Heart left ventricle (tissue), 16 donors: ENCODE measurements around the gene PTPRN2. TPM values are rescaled to one million over a fixed set of nuclear protein-coding genes. Genes with fewer than 3 reads are reported as not detected.

Source experiments
- ATAC-seq, 4 donors: fragments of 200-7000 bp; cut with Tn5 transposase; one replicate each; pipeline ENCODE4 v1.9.1; 2020 to 2022; ENCODE audit warnings: moderate library complexity in 4 of 4, mild to moderate bottlenecking in 3 of 4, moderate number of reproducible peaks in 1 of 4
- DNase-seq, 5 donors: peaks; one replicate each; pipeline ENCODE4 v3.0.0-alpha.2; 2020
- H3K27ac ChIP-seq, 12 donors: fragments of 200-600 bp; sonication (generic) in 4 of 12; one replicate each; pipeline versions ENCODE4 v1.5.0 to v1.8.0; 2016 to 2022; ENCODE audit warnings: mild to moderate bottlenecking in 2 of 12
- H3K27me3 ChIP-seq, 9 donors: fragments of 200-600 bp; sonication (generic) in 2 of 9; one replicate each; pipeline versions ENCODE4 v1.5.1 to v1.8.0; 2016 to 2022; ENCODE audit warnings: mild to moderate bottlenecking in 3 of 9
- H3K36me3 ChIP-seq, 9 donors: fragments of 200-600 bp; sonication (generic) in 2 of 9; one replicate each; pipeline versions ENCODE4 v1.5.0 to v1.8.0; 2018 to 2022; ENCODE audit warnings: mild to moderate bottlenecking in 2 of 9
- H3K4me1 ChIP-seq, 12 donors: fragments of 200-600 bp; sonication (generic) in 4 of 12; one replicate each; pipeline versions ENCODE4 v1.5.0 to v1.8.0; 2016 to 2022; ENCODE audit warnings: mild to moderate bottlenecking in 3 of 12
- H3K4me3 ChIP-seq, 12 donors: fragments of 200-600 bp; sonication (generic) in 4 of 12; one replicate each; pipeline versions ENCODE4 v1.5.0 to v1.8.0; 2017 to 2022; ENCODE audit warnings: mild to moderate bottlenecking in 9 of 12, moderate library complexity in 4 of 12
- H3K9me3 ChIP-seq, 12 donors: fragments of 200-600 bp; sonication (generic) in 4 of 12; one replicate each; pipeline versions ENCODE4 v1.5.0 to v1.8.0; 2016 to 2022; ENCODE audit warnings: mild to moderate bottlenecking in 1 of 12
- CTCF ChIP-seq, 12 donors: fragments of 200-600 bp; sonication (generic) in 4 of 12; IDR thresholded peaks; one replicate each; pipeline versions ENCODE4 v1.5.0 to v1.8.0; 2018 to 2022; ENCODE audit warnings: antibody characterized with exemption in 12 of 12, mild to moderate bottlenecking in 5 of 12
- POLR2A ChIP-seq, 2 donors: fragments of 450-650 bp; IDR thresholded peaks; one replicate each; pipeline ENCODE4 v1.6.1; 2017; ENCODE audit warnings: antibody characterized with exemption in 2 of 2, mild to moderate bottlenecking in 2 of 2, moderate library complexity in 2 of 2
- WGBS, 4 donors: extraction: QIAGEN DNeasy Blood & Tissue Kit in 2 of 4; methylation state at CpG; one replicate each; pipeline versions ENCODE4 v1.1.5 to v1.1.7; 2013 to 2018; 5-methylcytosine and 5-hydroxymethylcytosine counted together
- intact Hi-C, 10 donors: fragments of 100-400 bp; cut with DNase I; formaldehyde crosslinking; loops; one replicate each; pipeline versions ENCODE4 v1.11.1 to v1.14.2; 2022
- polyA plus RNA-seq, 2 donors: library from polyadenylated mRNA; stranded (reverse); fragments of 200-250 nt; gene quantifications; one replicate each; pipeline ENCODE4 v1.2.3, GENCODE V29; 2013
- total RNA-seq, 9 donors: library from RNA; depleted of rRNA in 2 of 9; stranded (reverse); fragments of >200 nt in 2 of 9; fragmentation: NEBNext Ultra II Directional in 3 of 9; extraction: Animal tissue kit (Norgen Biotek cat#: 25700) in 3 of 9; gene quantifications; one replicate each; pipeline versions ENCODE4 v1.1.0 to v1.2.4, GENCODE V29; 2016 to 2023
- donor health status: ischemic (EF 13 %, LVEDD 7.1; RV severe dilation, severe dysfunction).
- donor health status: healthy with polysubstance abuse.
- donor health status: DM: no; HTN: yes; CAD: no.
- donor health status: DM: no; HTN: no; CAD: no.
- donor health status: ischemic (EF 25% LVEDD 6.9; RV normal size, moderate dysfunction).
- donor health status: ischemic (EF 25% LVEDD 5.7; RV mildly dilated, moderate dysfunction).
- donor health status: healthy.
- donor health status: DM: yes; HTN: yes; CAD: no.
- donor health status: ischemic (EF 35%, LVEDD 5.7; RV mildly dilated, moderate dysfunction).
- donor health status: nonischemic (EF 11% LVEDD 7.7; RV severe dilation, severe dysfunction).
- donor health status: DM: yes; HTN: yes; CAD: no.
- donor health status: PGD.
- donor health status: ischemic (EF 29% LVEDD 5.4; RV normal size, mild dysfunction).
- donor health status: nonischemic (EF 23%, LVEDD 6.1; RV moderate dilation, normal function).

PTPRN2 gene
- total and polyA plus RNA-seq, 11 donors: 0.61 to 2.3 (median 1.3) TPM

- no peak overlapping the region for H3K4me3 ChIP-seq
- H3K27me3 ChIP-seq: peaks cover 0 to 3% (median 0%) of the 10 kb centered on the region in 9 donors
- WGBS, 4 donors: 82 to 85% (median 84%) methylated on average over 13 of the region's 13 CpGs
- intact Hi-C loops: no loop called here
- H3K27ac ChIP-seq: no peak overlapping the region
- DNase-seq (no peak), ATAC-seq (no peak)
- TF ChIP-seq POLR2A (IDR thresholded peaks at IDR 0.05): no peak
- no peak for TF ChIP-seq CTCF (IDR thresholded peaks at IDR 0.05)
- no peaks in the 10 kb centered on the region for H3K4me1 ChIP-seq
- no peaks in the 10 kb centered on the region for H3K36me3 ChIP-seq
- no peaks in the 10 kb centered on the region for H3K9me3 ChIP-seq
Observed at GRCh38 chr7:157817944-157818700, 769.5 kb downstream of the PTPRN2 start.

- Histone ChIP-seq H3K4me1 (no peaks in the 10 kb centered on the region), H3K4me3 (no peak overlapping the region), H3K27me3 (peaks cover 0 to 3% (median 0%) of the 10 kb centered on the region in 9 donors), H3K36me3 (no peaks in the 10 kb centered on the region), H3K27ac (no peak overlapping the region), H3K9me3 (no peaks in the 10 kb centered on the region)
- TF ChIP-seq CTCF (IDR thresholded peaks at IDR 0.05): no peak
- TF ChIP-seq POLR2A (IDR thresholded peaks at IDR 0.05): no peak
- ATAC-seq (no peak), DNase-seq (no peak)
- intact Hi-C loops: no loop called here
- 70 to 80% (median 75%) methylated on average over 11 of the region's 11 CpGs for WGBS, 4 donors
Observed at GRCh38 chr7:157817433-157817832, 770.2 kb downstream of the PTPRN2 start.

- intact Hi-C loops: no loop called here
- no peak overlapping the region for H3K4me3 ChIP-seq
- DNase-seq: peak in 1 of 5 donors; percentile 11
- H3K4me1 ChIP-seq: no peaks in the 10 kb centered on the region
- WGBS, 4 donors: 87 to 89% (median 87%) methylated on average over 26 of the region's 26 CpGs
- H3K27ac ChIP-seq: no peak overlapping the region
- no peaks in the 10 kb centered on the region for H3K27me3 ChIP-seq
- no peak for ATAC-seq
- H3K36me3 ChIP-seq: no peaks in the 10 kb centered on the region
- no peaks in the 10 kb centered on the region for H3K9me3 ChIP-seq
- TF ChIP-seq POLR2A (IDR thresholded peaks at IDR 0.05) (no peak), CTCF (IDR thresholded peaks at IDR 0.05) (no peak)
Observed at GRCh38 chr7:157816526-157817250, 770.9 kb downstream of the PTPRN2 start.

GRCh38 chr7:157816086-157816485 lies 771.5 kb downstream of the PTPRN2 start:
- Histone ChIP-seq H3K36me3 (no peaks in the 10 kb centered on the region), H3K9me3 (no peaks in the 10 kb centered on the region), H3K4me3 (no peak overlapping the region), H3K4me1 (no peaks in the 10 kb centered on the region), H3K27me3 (no peaks in the 10 kb centered on the region), H3K27ac (no peak overlapping the region)
- no peak for TF ChIP-seq CTCF (IDR thresholded peaks at IDR 0.05)
- TF ChIP-seq POLR2A (IDR thresholded peaks at IDR 0.05): no peak
- intact Hi-C loops: no loop called here
- no peak for ATAC-seq
- DNase-seq: no peak
- whole genome bisulfite sequencing, 4 donors: 54 to 70% (median 62%) methylated on average over 8 to 12 of the region's 12 CpGs
